Measurements from ENCODE around the gene TRAPPC2B. TPM values are rescaled to one million over a fixed set of nuclear protein-coding genes. Genes with fewer than 3 reads are reported as not detected.
A peak's percentile ranks its signal among the peaks of the same experiment; 100 is the strongest.
"Not testable (repeated sequence)": the region's sequence is repeated elsewhere in the genome, so short reads cannot be mapped to it uniquely, and the experiment has no call there.

Gene TRAPPC2B
- total RNA-seq, 1 experiment from 2014 or later = 18.6 TPM

- peak; percentile 3 for DNase-seq (ENCODE audit: low spot score)
- in situ Hi-C loops (cut with HindIII; ENCODE audit: low sequenced_read_pairs) = no loop called here
These were observed 384 bp downstream of the TRAPPC2B start for GRCh38 chr19:57363688-57364181.

GRCh38 chr19:57366776-57367175, 3.4 kb downstream of the TRAPPC2B start:
- in situ Hi-C loops (cut with HindIII; ENCODE audit: low sequenced_read_pairs) = no loop called here
- DNase-seq (ENCODE audit: low spot score) = no peak

DNA sequence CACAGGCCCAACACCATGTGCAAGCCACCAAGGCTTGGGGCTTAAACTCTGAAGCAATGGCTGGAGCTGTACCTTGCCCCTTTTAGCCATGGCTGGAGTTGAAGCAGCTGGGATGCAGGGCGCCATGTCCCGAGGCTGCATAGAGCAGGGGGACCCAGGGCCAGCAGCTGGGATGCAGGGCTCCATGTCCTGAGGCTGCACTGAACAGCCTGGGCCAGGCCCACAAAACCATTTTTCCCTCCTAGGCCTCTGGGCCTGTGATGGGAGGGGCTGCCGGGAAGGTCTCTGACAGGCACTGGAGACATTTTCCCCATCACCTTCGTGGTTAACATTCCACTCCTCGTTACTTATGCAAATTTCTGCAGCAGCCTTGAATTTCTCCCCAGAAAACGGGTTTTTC, 10.8 kb downstream of the TRAPPC2B start:
- in situ Hi-C loops (cut with HindIII; ENCODE audit: low sequenced_read_pairs) = no loop called here
- no peak for DNase-seq (ENCODE audit: low spot score)

DNA sequence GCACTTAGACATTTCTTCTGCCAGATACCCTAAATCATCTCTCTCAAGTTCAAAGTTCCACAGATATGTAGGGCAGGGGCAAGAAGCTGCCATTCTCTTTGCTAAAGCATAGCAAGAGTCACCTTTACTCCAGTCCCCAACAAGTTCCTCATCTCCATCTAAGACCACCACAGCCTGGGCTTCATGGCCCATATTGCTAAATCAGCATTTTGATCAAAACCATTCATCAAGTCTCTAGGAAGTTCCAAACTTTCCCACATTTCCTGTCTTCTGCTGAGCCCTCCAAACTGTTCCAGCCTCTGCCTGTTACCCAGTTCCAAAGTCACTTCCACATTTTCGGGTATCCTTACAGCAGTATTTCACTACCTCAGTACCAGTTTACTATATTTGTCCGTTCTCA, 11.3 kb downstream of the TRAPPC2B start:
- in situ Hi-C loops (cut with HindIII; ENCODE audit: low sequenced_read_pairs); DNase-seq (ENCODE audit: low spot score): not testable (repeated sequence)

DNA sequence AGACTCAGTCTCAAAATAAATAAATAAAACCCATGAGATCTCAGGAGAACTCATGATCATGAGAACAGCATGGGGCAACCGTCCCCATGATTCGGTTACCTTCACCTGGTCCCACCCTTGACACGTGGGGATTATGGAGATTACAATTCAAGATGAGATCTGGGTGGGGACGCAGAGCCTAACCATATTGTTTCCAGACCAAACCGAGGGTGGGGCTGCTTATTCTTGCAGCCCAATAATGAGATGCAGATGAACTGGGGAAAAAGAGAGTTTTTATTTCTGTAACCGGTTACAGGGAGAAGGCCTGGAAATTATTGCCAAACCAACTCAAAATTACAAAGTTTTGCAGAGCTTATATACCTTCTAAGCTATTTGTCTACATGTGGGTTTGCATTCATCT, 12.8 kb downstream of the TRAPPC2B start:
- in situ Hi-C loops (cut with HindIII; ENCODE audit: low sequenced_read_pairs) = no loop called here
- DNase-seq (ENCODE audit: low spot score) = no peak

DNA sequence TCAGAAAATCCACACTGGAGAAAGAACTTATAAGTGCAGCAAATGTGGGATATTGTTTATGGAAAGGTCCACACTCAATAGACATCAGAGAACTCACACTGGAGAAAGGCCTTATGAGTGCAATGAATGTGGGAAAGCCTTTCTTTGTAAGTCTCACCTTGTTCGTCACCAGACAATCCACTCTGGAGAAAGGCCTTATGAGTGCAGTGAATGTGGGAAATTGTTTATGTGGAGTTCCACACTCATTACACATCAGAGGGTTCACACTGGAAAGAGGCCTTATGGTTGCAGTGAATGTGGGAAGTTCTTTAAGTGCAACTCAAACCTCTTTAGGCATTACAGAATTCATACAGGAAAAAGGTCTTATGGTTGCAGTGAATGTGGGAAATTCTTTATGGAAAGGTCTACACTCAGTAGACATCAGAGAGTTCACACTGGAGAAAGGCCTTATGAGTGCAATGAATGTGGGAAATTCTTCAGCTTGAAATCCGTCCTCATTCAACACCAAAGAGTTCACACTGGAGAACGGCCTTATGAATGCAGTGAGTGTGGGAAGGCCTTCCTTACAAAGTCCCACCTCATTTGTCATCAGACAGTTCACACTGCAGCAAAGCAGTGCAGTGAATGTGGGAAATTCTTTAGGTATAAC, 14.3 kb downstream of the TRAPPC2B start:
- in situ Hi-C loops (cut with HindIII; ENCODE audit: low sequenced_read_pairs) = no loop called here
- no peak for DNase-seq (ENCODE audit: low spot score)

DNA sequence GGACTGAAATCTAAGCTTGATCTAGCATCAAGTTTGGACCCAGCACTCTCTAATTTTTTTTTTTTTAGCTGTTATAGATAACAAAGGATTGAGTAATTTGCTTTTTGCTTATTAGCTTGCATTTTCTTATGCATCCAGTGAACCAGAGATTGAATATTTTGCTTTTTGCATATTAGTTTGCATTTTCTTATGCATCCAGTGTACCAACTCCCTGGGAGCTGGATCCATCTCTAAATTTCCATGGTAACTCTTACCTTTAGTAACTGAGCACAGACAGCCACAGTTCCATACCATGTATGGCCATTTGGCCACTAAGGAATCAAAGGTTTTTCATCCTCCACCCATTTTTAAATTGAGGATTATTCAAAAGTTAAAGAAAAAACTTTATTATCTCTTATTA, 17.6 kb downstream of the TRAPPC2B start:
- DNase-seq (ENCODE audit: low spot score) = no peak
- in situ Hi-C loops (cut with HindIII; ENCODE audit: low sequenced_read_pairs) = no loop called here

GRCh38 chr19:57382806-57383488, 19.6 kb downstream of the TRAPPC2B start:
- in situ Hi-C loops (cut with HindIII; ENCODE audit: low sequenced_read_pairs) = no loop called here
- no peak for DNase-seq (ENCODE audit: low spot score)

GRCh38 chr19:57389194-57389729, 25.9 kb downstream of the TRAPPC2B start:
- no peak for DNase-seq (ENCODE audit: low spot score)
- in situ Hi-C loops (cut with HindIII; ENCODE audit: low sequenced_read_pairs) = no loop called here

GRCh38 chr19:57389730-57390598, 26.6 kb downstream of the TRAPPC2B start, which contains the start of gene ZNF548:
TSS of gene ZNF548 (plus strand) at chr19:57389854. CDS start at chr19:57390100, 246 bp downstream.
- in situ Hi-C loops (cut with HindIII; ENCODE audit: low sequenced_read_pairs) = no loop called here
- peak; percentile 100 for DNase-seq (ENCODE audit: low spot score)

DNA sequence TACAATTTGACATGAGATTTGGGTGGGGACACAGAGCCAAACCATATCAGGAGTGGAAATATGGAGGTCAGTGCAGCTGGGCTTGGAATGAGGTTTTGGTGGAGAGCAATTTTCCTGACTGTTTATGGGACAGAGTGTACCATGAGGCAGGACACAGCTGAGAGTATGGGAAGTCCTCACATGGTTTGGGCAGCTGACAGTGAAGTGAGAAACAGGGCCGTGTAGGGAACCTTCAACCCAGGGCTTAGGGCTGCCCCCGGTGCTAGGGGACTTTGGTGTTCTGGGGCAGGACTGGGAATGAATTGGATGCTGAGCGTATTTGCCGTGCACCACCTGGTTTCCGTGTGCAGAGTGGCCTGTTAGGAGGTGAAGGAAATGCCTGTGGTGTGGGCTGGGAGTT, 32.4 kb downstream of the TRAPPC2B start:
- DNase-seq (ENCODE audit: low spot score) = no peak
- in situ Hi-C loops (cut with HindIII; ENCODE audit: low sequenced_read_pairs) = no loop called here

DNA sequence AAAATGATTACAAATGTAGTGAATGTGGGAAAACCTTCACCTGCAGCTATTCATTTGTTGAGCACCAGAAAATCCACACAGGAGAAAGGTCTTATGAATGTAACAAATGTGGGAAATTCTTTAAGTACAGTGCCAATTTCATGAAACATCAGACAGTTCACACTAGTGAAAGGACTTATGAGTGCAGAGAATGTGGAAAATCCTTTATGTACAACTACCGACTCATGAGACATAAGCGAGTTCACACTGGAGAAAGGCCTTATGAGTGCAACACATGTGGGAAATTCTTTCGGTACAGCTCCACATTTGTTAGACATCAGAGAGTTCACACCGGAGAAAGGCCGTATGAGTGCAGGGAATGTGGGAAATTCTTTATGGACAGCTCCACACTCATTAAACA, 35.5 kb downstream of the TRAPPC2B start:
- in situ Hi-C loops (cut with HindIII; ENCODE audit: low sequenced_read_pairs) = no loop called here
- no peak for DNase-seq (ENCODE audit: low spot score)

DNA sequence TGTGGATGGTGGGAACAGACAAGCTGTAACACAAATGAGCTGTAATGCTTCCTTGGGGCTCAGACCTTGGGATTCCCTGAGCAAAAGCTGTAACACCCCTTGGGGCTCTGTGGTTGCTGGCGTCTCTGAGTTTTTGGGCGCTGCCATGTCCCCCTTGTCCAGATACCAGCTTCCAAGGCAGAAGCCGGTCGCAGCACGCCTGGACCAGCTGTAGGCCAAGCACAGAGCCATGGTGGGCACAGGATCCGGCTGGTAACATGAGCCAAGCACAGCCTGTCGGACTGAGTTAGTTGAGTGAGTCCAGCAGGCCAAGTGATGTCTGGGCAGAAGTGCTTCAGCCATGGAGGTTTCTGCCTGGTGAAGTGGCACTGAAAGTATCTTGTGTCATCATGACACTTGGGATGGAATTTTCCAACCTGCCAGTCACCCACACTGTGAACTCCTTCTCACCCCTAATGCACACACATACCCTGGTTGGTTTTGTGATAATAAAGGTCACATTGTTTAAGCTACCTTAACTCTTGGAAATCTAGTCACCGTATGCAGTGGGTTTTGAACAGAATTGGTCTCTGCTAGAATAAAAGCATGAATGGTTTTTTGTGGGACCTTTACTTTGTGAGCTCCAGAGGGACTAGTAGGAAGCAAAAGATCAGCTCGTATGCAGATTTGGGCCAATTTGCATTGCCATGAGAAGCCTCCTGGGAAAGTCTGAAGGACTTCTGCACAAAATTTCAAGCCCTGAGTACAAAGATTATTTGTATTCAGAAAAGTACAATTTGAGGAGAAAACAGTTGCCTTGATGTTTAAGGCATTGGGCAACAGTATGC, 40.6 kb downstream of the TRAPPC2B start:
- no peak for DNase-seq (ENCODE audit: low spot score)
- in situ Hi-C loops (cut with HindIII; ENCODE audit: low sequenced_read_pairs) = no loop called here

GRCh38 chr19:57406516-57407123, 43.3 kb downstream of the TRAPPC2B start:
- in situ Hi-C loops (cut with HindIII; ENCODE audit: low sequenced_read_pairs) = no loop called here
- DNase-seq (ENCODE audit: low spot score) = peak; percentile 40

- DNase-seq (ENCODE audit: low spot score) = peak; percentile 97
- in situ Hi-C loops (cut with HindIII; ENCODE audit: low sequenced_read_pairs) = no loop called here
These were observed 47.7 kb downstream of the TRAPPC2B start, which contains the start of gene ZNF17 for GRCh38 chr19:57410877-57411671. TSS of gene ZNF17 (plus strand) at chr19:57411161. CDS start at chr19:57413616, 2,455 bp downstream.

All from G401 (cell line).